ENCODE results near the gene HOXD3. TPM values are rescaled to one million over a fixed set of nuclear protein-coding genes. Genes with fewer than 3 reads are reported as not detected.
A peak's percentile ranks its signal among the peaks of the same experiment; 100 is the strongest.

Gene HOXD3
- polyA plus RNA-seq, 3 donors = not detected

DNA sequence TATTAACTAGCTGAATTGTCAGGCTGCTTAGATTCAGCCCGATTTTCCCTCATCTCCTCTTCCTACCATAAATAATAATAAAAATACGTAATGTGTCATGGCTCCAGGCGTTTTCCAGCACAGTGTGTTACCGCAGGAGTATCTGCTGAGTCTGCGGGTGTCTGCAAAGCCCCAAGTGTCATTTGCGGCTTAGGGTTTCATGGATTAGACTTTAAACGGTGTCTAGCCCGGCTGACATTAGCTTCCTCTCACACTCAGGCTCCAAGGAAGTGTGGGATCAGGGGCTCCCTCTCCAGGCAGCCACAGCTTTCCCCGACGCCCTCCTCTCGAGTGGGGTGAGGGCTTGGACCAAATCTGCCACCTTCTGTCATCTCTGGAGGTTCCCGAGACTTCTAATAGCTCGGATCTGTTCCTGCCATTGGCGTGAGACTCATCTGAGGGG, 17.3 kb downstream of the HOXD3 start:
- H3K9me3 Mint-ChIP-seq = peaks cover 0 to 34% (median 12%) of the 10 kb centered on the region in 7 donors

GRCh38 chr2:176174824-176175708, 18.0 kb downstream of the HOXD3 start:
- intact Hi-C loops (cut with micrococcal nuclease) = no loop called here
- H3K4me2 ChIP-seq (replicated peaks; ENCODE audit: extremely low read depth, low read length, poor library complexity, severe bottlenecking) = no peak overlapping the region
- no peak overlapping the region for H3K27ac Mint-ChIP-seq
- H3K9ac ChIP-seq (ENCODE audit: insufficient read depth, low read length, poor library complexity, severe bottlenecking) = no peak overlapping the region
- H3K9me3 ChIP-seq (replicated peaks in 1 of 2; ENCODE audit: control insufficient read depth in 1 of 2, insufficient read depth in 1 of 2, low read length in 2 of 2) = peaks cover 0 to 46% of the 10 kb centered on the region in 2 donors
- H3K4me3 ChIP-seq (replicated peaks in 1 of 3; ENCODE audit: low read depth in 2 of 3, low read length in 3 of 3) = no peak overlapping the region
- TF ChIP-seq, protein P1, sequence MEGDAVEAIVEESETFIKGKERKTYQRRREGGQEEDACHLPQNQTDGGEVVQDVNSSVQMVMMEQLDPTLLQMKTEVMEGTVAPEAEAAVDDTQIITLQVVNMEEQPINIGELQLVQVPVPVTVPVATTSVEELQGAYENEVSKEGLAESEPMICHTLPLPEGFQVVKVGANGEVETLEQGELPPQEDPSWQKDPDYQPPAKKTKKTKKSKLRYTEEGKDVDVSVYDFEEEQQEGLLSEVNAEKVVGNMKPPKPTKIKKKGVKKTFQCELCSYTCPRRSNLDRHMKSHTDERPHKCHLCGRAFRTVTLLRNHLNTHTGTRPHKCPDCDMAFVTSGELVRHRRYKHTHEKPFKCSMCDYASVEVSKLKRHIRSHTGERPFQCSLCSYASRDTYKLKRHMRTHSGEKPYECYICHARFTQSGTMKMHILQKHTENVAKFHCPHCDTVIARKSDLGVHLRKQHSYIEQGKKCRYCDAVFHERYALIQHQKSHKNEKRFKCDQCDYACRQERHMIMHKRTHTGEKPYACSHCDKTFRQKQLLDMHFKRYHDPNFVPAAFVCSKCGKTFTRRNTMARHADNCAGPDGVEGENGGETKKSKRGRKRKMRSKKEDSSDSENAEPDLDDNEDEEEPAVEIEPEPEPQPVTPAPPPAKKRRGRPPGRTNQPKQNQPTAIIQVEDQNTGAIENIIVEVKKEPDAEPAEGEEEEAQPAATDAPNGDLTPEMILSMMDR (IDR thresholded peaks at IDR 0.05) = no peak
- H4K20me1 ChIP-seq (ENCODE audit: insufficient read depth, low read length) = no peaks in the 10 kb centered on the region
- no peaks in the 10 kb centered on the region for H3K79me2 ChIP-seq (ENCODE audit: insufficient read depth, low read length)
- peak overlapping the region in 1 of 2 donors; percentile 61 for H3K4me3 Mint-ChIP-seq
- peaks cover 92 to 100% of the 10 kb centered on the region in 2 donors for H3K27me3 ChIP-seq (ENCODE audit: control insufficient read depth in 2 of 2, insufficient read depth in 2 of 2, low read length in 2 of 2)
- H2AFZ ChIP-seq (ENCODE audit: insufficient read depth, low read depth, low read length, poor library complexity, severe bottlenecking) = no peak overlapping the region
- peaks cover 98 to 100% (median 100%) of the 10 kb centered on the region in 3 donors for H3K27me3 Mint-ChIP-seq (ENCODE audit: low read depth in 3 of 3)
- H3K36me3 ChIP-seq (replicated peaks in 1 of 2; ENCODE audit: control insufficient read depth in 1 of 2, insufficient read depth in 2 of 2, low read length in 2 of 2) = no peaks in the 10 kb centered on the region
- DNase-seq = no peak
- peaks cover 7% of the 10 kb centered on the region for H3K4me1 Mint-ChIP-seq
- no peaks in the 10 kb centered on the region for H3K36me3 Mint-ChIP-seq
- H3K27ac ChIP-seq (ENCODE audit: low read depth in 1 of 2, low read length in 2 of 2) = no peak overlapping the region
- H3K9me3 Mint-ChIP-seq = peaks cover 0 to 35% (median 15%) of the 10 kb centered on the region in 7 donors
- 9% methylated on average over 43 of the region's 47 CpGs for WGBS (ENCODE audit: insufficient coverage)
- H3K4me1 ChIP-seq (ENCODE audit: control insufficient read depth in 1 of 2, insufficient read depth in 2 of 2, low read length in 2 of 2) = no peaks in the 10 kb centered on the region

More for the DNA sequence above, 17.3 kb downstream of the HOXD3 start:
- no peaks in the 10 kb centered on the region for H3K4me1 ChIP-seq (ENCODE audit: control insufficient read depth in 1 of 2, insufficient read depth in 2 of 2, low read length in 2 of 2)
- WGBS (ENCODE audit: insufficient coverage) = 3% methylated on average over 11 of the region's 14 CpGs
- Mint-ChIP-seq H3K36me3 (no peaks in the 10 kb centered on the region), H3K27me3 (ENCODE audit: low read depth in 3 of 3) (peaks cover 97 to 100% (median 100%) of the 10 kb centered on the region in 3 donors), H3K4me1 (peaks cover 7% of the 10 kb centered on the region), H3K4me3 (peak overlapping the region in 1 of 2 donors; percentile 61), H3K27ac (no peak overlapping the region)
- no peak overlapping the region for H2AFZ ChIP-seq (ENCODE audit: insufficient read depth, low read depth, low read length, poor library complexity, severe bottlenecking)
- TF ChIP-seq, protein P1 (IDR thresholded peaks at IDR 0.05) = no peak
- H4K20me1 ChIP-seq (ENCODE audit: insufficient read depth, low read length) = no peaks in the 10 kb centered on the region
- H3K79me2 ChIP-seq (ENCODE audit: insufficient read depth, low read length) = no peaks in the 10 kb centered on the region
- no peak for DNase-seq
- no peak overlapping the region for H3K9ac ChIP-seq (ENCODE audit: insufficient read depth, low read length, poor library complexity, severe bottlenecking)
- H3K27me3 ChIP-seq (ENCODE audit: control insufficient read depth in 2 of 2, insufficient read depth in 2 of 2, low read length in 2 of 2) = peaks cover 92 to 100% of the 10 kb centered on the region in 2 donors
- no peak overlapping the region for H3K27ac ChIP-seq (ENCODE audit: low read depth in 1 of 2, low read length in 2 of 2)
- no peak overlapping the region for H3K4me2 ChIP-seq (replicated peaks; ENCODE audit: extremely low read depth, low read length, poor library complexity, severe bottlenecking)
- peaks cover 0 to 39% of the 10 kb centered on the region in 2 donors for H3K9me3 ChIP-seq (replicated peaks in 1 of 2; ENCODE audit: control insufficient read depth in 1 of 2, insufficient read depth in 1 of 2, low read length in 2 of 2)
- no peak overlapping the region for H3K4me3 ChIP-seq (replicated peaks in 1 of 3; ENCODE audit: low read depth in 2 of 3, low read length in 3 of 3)
- intact Hi-C loops (cut with micrococcal nuclease) = no loop called here
- no peaks in the 10 kb centered on the region for H3K36me3 ChIP-seq (replicated peaks in 1 of 2; ENCODE audit: control insufficient read depth in 1 of 2, insufficient read depth in 2 of 2, low read length in 2 of 2)

Data from CD14-positive monocyte (primary cell).